HepG2 (cell line): ENCODE results near the gene LRRC17. TPM values are rescaled to one million over a fixed set of nuclear protein-coding genes. Genes with fewer than 3 reads are reported as not detected.
A peak's percentile ranks its signal among the peaks of the same experiment; 100 is the strongest.

Experiments
- NFYB ChIP-seq: sonication (generic); formaldehyde crosslinking; IDR thresholded peaks from 2 replicates; pipeline ENCODE4 v1.4.0; 2020; ENCODE audit warnings: missing genetic modification reagents
- RFXANK ChIP-seq: IDR thresholded peaks from 2 replicates; pipeline ENCODE4 v1.6.1; 2016
- SOX5 ChIP-seq: IDR thresholded peaks from 2 replicates; pipeline ENCODE4 v1.6.1; 2016; ENCODE audit warnings: borderline replicate concordance
- SP4 ChIP-seq: sonication (generic); formaldehyde crosslinking; IDR thresholded peaks from 2 replicates; pipeline ENCODE4 v1.8.1; 2023; ENCODE audit warnings: mild to moderate bottlenecking, missing genetic modification reagents
- SP5 ChIP-seq: IDR thresholded peaks from 2 replicates; pipeline ENCODE4 v1.6.1; 2016; ENCODE audit warnings: low read depth, borderline replicate concordance
- ZBTB42 ChIP-seq: sonication (generic); formaldehyde crosslinking; IDR thresholded peaks from 2 replicates; pipeline ENCODE4 v1.5.0; 2020; ENCODE audit warnings: mild to moderate bottlenecking, missing genetic modification reagents
- ZNF773 ChIP-seq: sonication (generic); formaldehyde crosslinking; IDR thresholded peaks from 2 replicates; pipeline ENCODE4 v1.4.0; 2020; ENCODE audit warnings: missing genetic modification reagents, borderline replicate concordance
- ZNF781 ChIP-seq: sonication (generic); formaldehyde crosslinking; IDR thresholded peaks from 2 replicates; pipeline ENCODE4 v1.5.1; 2020; ENCODE audit warnings: borderline replicate concordance, mild to moderate bottlenecking, missing genetic modification reagents; ENCODE audit errors: not compliant biosample characterization
- polyA plus RNA-seq, 8 experiments: library from polyadenylated mRNA; depleted of rRNA in 3 of 8; stranded (reverse) in 7 of 8; unstranded in 1 of 8; fragments of >200 nt; fragmentation: Illumina TruSeq in 4 of 8; extraction: Trizol in 4 of 8; gene quantifications; 2 replicates each; pipeline versions ENCODE4 v1.2.1 to v1.2.3, GENCODE V29; 2011 to 2016; ENCODE audit warnings: low read depth in 4 of 8, missing spikeins in 1 of 8, mixed read lengths in 1 of 8; ENCODE audit not compliant: insufficient read depth in 1 of 8
- total RNA-seq, 5 experiments: library from RNA; depleted of rRNA; stranded (reverse); fragments of >200 nt; fragmentation: Illumina TruSeq; extraction: Trizol; gene quantifications; 2 replicates each; pipeline ENCODE4 v1.2.3, GENCODE V29; 2016; ENCODE audit warnings: low read depth in 1 of 5
- TF ChIP-seq, protein P1 (sequence below): fragments of 450-650 bp; IDR thresholded peaks from 2 replicates; pipeline ENCODE4 v1.6.1; 2017
- TF ChIP-seq, protein P2 (sequence below): sonication (generic); formaldehyde crosslinking; IDR thresholded peaks from 2 replicates; pipeline ENCODE4 v1.4.0; 2020; ENCODE audit warnings: missing genetic modification reagents
- TF ChIP-seq, protein P3 (sequence below): sonication (generic); formaldehyde crosslinking; IDR thresholded peaks from 2 replicates; pipeline ENCODE4 v1.4.0; 2020; ENCODE audit warnings: mild to moderate bottlenecking, missing genetic modification reagents
- TF ChIP-seq, protein P4 (sequence below): sonication (generic); formaldehyde crosslinking; IDR thresholded peaks from 2 replicates; pipeline ENCODE4 v1.8.0; 2022; ENCODE audit warnings: missing genetic modification reagents, mild to moderate bottlenecking, borderline replicate concordance
- TF ChIP-seq, protein P5 (sequence below): fragments of 450-650 bp; IDR thresholded peaks from 2 replicates; pipeline ENCODE4 v1.6.1; 2017; ENCODE audit warnings: mild to moderate bottlenecking

The LRRC17 gene
- total and polyA plus RNA-seq, 2 of the 13 experiments (the other 11 are each of a cell fraction or from before 2014, with no cell fraction given): 0.20 to 0.66 TPM

DNA sequence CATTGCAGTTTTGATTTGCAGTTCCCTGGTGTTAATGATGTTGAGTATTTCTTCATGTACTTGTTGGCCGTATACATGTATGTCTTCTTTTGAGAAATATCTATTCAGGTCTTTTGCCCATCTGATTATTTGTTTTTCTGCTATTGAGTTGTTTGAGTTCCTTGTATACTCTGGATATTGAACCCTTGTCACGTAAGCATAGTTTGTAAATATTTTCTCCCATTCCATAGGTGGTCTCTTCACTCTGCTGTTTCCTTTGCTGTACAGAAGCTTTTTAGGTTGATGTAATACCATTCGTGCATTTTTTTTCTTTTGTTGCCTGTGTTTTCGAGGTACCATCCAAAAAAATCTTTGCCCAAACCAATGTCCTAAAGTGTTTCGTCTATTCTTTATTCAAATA, 43.6 kb upstream of the LRRC17 start (continued):
- no peak for TF ChIP-seq ZNF781
- no peak for TF ChIP-seq SP5 (CRISPR knock-in tag)
- TF ChIP-seq, protein P1, sequence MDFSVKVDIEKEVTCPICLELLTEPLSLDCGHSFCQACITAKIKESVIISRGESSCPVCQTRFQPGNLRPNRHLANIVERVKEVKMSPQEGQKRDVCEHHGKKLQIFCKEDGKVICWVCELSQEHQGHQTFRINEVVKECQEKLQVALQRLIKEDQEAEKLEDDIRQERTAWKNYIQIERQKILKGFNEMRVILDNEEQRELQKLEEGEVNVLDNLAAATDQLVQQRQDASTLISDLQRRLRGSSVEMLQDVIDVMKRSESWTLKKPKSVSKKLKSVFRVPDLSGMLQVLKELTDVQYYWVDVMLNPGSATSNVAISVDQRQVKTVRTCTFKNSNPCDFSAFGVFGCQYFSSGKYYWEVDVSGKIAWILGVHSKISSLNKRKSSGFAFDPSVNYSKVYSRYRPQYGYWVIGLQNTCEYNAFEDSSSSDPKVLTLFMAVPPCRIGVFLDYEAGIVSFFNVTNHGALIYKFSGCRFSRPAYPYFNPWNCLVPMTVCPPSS: no peak
- TF ChIP-seq, protein P2, sequence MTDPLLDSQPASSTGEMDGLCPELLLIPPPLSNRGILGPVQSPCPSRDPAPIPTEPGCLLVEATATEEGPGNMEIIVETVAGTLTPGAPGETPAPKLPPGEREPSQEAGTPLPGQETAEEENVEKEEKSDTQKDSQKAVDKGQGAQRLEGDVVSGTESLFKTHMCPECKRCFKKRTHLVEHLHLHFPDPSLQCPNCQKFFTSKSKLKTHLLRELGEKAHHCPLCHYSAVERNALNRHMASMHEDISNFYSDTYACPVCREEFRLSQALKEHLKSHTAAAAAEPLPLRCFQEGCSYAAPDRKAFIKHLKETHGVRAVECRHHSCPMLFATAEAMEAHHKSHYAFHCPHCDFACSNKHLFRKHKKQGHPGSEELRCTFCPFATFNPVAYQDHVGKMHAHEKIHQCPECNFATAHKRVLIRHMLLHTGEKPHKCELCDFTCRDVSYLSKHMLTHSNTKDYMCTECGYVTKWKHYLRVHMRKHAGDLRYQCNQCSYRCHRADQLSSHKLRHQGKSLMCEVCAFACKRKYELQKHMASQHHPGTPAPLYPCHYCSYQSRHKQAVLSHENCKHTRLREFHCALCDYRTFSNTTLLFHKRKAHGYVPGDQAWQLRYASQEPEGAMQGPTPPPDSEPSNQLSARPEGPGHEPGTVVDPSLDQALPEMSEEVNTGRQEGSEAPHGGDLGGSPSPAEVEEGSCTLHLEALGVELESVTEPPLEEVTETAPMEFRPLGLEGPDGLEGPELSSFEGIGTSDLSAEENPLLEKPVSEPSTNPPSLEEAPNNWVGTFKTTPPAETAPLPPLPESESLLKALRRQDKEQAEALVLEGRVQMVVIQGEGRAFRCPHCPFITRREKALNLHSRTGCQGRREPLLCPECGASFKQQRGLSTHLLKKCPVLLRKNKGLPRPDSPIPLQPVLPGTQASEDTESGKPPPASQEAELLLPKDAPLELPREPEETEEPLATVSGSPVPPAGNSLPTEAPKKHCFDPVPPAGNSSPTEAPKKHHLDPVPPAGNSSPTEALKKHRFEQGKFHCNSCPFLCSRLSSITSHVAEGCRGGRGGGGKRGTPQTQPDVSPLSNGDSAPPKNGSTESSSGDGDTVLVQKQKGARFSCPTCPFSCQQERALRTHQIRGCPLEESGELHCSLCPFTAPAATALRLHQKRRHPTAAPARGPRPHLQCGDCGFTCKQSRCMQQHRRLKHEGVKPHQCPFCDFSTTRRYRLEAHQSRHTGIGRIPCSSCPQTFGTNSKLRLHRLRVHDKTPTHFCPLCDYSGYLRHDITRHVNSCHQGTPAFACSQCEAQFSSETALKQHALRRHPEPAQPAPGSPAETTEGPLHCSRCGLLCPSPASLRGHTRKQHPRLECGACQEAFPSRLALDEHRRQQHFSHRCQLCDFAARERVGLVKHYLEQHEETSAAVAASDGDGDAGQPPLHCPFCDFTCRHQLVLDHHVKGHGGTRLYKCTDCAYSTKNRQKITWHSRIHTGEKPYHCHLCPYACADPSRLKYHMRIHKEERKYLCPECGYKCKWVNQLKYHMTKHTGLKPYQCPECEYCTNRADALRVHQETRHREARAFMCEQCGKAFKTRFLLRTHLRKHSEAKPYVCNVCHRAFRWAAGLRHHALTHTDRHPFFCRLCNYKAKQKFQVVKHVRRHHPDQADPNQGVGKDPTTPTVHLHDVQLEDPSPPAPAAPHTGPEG (CRISPR knock-in tag): no peak
- no peak for TF ChIP-seq RFXANK
- no peak for TF ChIP-seq SP4 (CRISPR knock-in tag)
- TF ChIP-seq, protein P3, sequence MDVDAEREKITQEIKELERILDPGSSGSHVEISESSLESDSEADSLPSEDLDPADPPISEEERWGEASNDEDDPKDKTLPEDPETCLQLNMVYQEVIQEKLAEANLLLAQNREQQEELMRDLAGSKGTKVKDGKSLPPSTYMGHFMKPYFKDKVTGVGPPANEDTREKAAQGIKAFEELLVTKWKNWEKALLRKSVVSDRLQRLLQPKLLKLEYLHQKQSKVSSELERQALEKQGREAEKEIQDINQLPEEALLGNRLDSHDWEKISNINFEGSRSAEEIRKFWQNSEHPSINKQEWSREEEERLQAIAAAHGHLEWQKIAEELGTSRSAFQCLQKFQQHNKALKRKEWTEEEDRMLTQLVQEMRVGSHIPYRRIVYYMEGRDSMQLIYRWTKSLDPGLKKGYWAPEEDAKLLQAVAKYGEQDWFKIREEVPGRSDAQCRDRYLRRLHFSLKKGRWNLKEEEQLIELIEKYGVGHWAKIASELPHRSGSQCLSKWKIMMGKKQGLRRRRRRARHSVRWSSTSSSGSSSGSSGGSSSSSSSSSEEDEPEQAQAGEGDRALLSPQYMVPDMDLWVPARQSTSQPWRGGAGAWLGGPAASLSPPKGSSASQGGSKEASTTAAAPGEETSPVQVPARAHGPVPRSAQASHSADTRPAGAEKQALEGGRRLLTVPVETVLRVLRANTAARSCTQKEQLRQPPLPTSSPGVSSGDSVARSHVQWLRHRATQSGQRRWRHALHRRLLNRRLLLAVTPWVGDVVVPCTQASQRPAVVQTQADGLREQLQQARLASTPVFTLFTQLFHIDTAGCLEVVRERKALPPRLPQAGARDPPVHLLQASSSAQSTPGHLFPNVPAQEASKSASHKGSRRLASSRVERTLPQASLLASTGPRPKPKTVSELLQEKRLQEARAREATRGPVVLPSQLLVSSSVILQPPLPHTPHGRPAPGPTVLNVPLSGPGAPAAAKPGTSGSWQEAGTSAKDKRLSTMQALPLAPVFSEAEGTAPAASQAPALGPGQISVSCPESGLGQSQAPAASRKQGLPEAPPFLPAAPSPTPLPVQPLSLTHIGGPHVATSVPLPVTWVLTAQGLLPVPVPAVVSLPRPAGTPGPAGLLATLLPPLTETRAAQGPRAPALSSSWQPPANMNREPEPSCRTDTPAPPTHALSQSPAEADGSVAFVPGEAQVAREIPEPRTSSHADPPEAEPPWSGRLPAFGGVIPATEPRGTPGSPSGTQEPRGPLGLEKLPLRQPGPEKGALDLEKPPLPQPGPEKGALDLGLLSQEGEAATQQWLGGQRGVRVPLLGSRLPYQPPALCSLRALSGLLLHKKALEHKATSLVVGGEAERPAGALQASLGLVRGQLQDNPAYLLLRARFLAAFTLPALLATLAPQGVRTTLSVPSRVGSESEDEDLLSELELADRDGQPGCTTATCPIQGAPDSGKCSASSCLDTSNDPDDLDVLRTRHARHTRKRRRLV (CRISPR knock-in tag): no peak
- TF ChIP-seq SOX5 (CRISPR knock-in tag): peak; percentile 38; the same call in 1 of the 2 replicates
- no peak for TF ChIP-seq ZNF773 (CRISPR knock-in tag)
- TF ChIP-seq, protein P4, sequence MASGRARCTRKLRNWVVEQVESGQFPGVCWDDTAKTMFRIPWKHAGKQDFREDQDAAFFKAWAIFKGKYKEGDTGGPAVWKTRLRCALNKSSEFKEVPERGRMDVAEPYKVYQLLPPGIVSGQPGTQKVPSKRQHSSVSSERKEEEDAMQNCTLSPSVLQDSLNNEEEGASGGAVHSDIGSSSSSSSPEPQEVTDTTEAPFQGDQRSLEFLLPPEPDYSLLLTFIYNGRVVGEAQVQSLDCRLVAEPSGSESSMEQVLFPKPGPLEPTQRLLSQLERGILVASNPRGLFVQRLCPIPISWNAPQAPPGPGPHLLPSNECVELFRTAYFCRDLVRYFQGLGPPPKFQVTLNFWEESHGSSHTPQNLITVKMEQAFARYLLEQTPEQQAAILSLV (CRISPR knock-in tag): no peak
- TF ChIP-seq, protein P5, sequence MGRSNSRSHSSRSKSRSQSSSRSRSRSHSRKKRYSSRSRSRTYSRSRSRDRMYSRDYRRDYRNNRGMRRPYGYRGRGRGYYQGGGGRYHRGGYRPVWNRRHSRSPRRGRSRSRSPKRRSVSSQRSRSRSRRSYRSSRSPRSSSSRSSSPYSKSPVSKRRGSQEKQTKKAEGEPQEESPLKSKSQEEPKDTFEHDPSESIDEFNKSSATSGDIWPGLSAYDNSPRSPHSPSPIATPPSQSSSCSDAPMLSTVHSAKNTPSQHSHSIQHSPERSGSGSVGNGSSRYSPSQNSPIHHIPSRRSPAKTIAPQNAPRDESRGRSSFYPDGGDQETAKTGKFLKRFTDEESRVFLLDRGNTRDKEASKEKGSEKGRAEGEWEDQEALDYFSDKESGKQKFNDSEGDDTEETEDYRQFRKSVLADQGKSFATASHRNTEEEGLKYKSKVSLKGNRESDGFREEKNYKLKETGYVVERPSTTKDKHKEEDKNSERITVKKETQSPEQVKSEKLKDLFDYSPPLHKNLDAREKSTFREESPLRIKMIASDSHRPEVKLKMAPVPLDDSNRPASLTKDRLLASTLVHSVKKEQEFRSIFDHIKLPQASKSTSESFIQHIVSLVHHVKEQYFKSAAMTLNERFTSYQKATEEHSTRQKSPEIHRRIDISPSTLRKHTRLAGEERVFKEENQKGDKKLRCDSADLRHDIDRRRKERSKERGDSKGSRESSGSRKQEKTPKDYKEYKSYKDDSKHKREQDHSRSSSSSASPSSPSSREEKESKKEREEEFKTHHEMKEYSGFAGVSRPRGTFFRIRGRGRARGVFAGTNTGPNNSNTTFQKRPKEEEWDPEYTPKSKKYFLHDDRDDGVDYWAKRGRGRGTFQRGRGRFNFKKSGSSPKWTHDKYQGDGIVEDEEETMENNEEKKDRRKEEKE: no peak
- TF ChIP-seq NFYB (CRISPR knock-in tag): no peak
- TF ChIP-seq ZBTB42 (CRISPR knock-in tag): no peak
